Limb (tissue), 2 donors: ENCODE measurements around the gene RNASEH2C.
A peak's percentile ranks its signal among the peaks of the same experiment; 100 is the strongest.
"Not testable (repeated sequence)": the region's sequence is repeated elsewhere in the genome, so short reads cannot be mapped to it uniquely, and the experiment has no call there.

ENCODE experiments used
- DNase-seq, 2 donors: peaks; one replicate each; pipeline ENCODE4 v3.0.0-alpha.2; 2016; ENCODE audit errors: extremely low spot score in 2 of 2

The RNASEH2C gene

GRCh38 chr11:65717906-65718305, 2.7 kb downstream of the RNASEH2C start:
- DNase-seq: no peak

GRCh38 chr11:65716774-65717405, 3.7 kb downstream of the RNASEH2C start:
- DNase-seq: no peak

GRCh38 chr11:65716302-65716701, 4.3 kb downstream of the RNASEH2C start:
- DNase-seq: no peak

- no peak for DNase-seq
Observed at GRCh38 chr11:65714433-65714832, 6.2 kb downstream of the RNASEH2C start.

- no peak for DNase-seq
Observed at GRCh38 chr11:65713212-65713969, 7.2 kb downstream of the RNASEH2C start.

- DNase-seq: no peak
Observed at GRCh38 chr11:65712633-65713076, 7.9 kb downstream of the RNASEH2C start.

- DNase-seq: peak; percentile 98 to 99
Observed at GRCh38 chr11:65711785-65712632, 8.6 kb downstream of the RNASEH2C start, which contains the start of gene KAT5. Gene KAT5, plus strand, starts transcription at chr11:65712252. Its CDS starts 16 bp downstream, at chr11:65712268.

GRCh38 chr11:65710421-65710820, 10.2 kb downstream of the RNASEH2C start:
- DNase-seq: no peak

GRCh38 chr11:65709661-65710060, 10.9 kb downstream of the RNASEH2C start:
- no peak for DNase-seq

- DNase-seq: no peak
Observed at GRCh38 chr11:65708451-65708850, 12.1 kb downstream of the RNASEH2C start.

GRCh38 chr11:65707002-65707401, 13.6 kb downstream of the RNASEH2C start:
- not testable (repeated sequence) for DNase-seq

GRCh38 chr11:65706303-65706763, 14.3 kb downstream of the RNASEH2C start:
- DNase-seq: peak; percentile 50 to 52

GRCh38 chr11:65703846-65704245, 16.8 kb downstream of the RNASEH2C start:
- no peak for DNase-seq

- no peak for DNase-seq
Observed at GRCh38 chr11:65701686-65702085, 18.9 kb downstream of the RNASEH2C start.

- no peak for DNase-seq
Observed at GRCh38 chr11:65700399-65700798, 20.2 kb downstream of the RNASEH2C start.

- DNase-seq: no peak
Observed at GRCh38 chr11:65699306-65699705, 21.3 kb downstream of the RNASEH2C start.

GRCh38 chr11:65698205-65698604, 22.4 kb downstream of the RNASEH2C start:
- DNase-seq: no peak

GRCh38 chr11:65696802-65697552, 23.6 kb downstream of the RNASEH2C start:
- no peak for DNase-seq

- no peak for DNase-seq
Observed at GRCh38 chr11:65695459-65696241, 24.9 kb downstream of the RNASEH2C start.

- DNase-seq: no peak
Observed at GRCh38 chr11:65692367-65692766, 28.2 kb downstream of the RNASEH2C start.
